Immature natural killer cell (primary cell): Measurements from ENCODE around the gene KCNS3. TPM values are rescaled to one million over a fixed set of nuclear protein-coding genes. Genes with fewer than 3 reads are reported as not detected.

Source experiments
- DNase-seq, 3 donors: peaks; one replicate each; pipeline ENCODE4 v3.0.0; 2022; ENCODE audit warnings: mixed read lengths in 1 of 3
- H3K27ac Mint-ChIP-seq, 6 donors: one replicate each; pipeline ENCODE4 v1.8.0; 2020; ENCODE audit warnings: mixed read lengths in 6 of 6, mild to moderate bottlenecking in 5 of 6, inconsistent platforms in 4 of 6, moderate library complexity in 3 of 6
- H3K27me3 Mint-ChIP-seq, 3 donors: one replicate each; pipeline ENCODE4 v1.8.0; 2020 to 2021; ENCODE audit warnings: low read depth in 3 of 3, mild to moderate bottlenecking in 3 of 3, mixed read lengths in 3 of 3, moderate library complexity in 3 of 3, inconsistent platforms in 1 of 3
- H3K36me3 Mint-ChIP-seq, 3 donors: one replicate each; pipeline ENCODE4 v1.8.0; 2020; ENCODE audit warnings: mixed read lengths in 3 of 3, inconsistent platforms in 2 of 3, mild to moderate bottlenecking in 2 of 3
- H3K4me1 Mint-ChIP-seq, 2 donors: one replicate each; pipeline ENCODE4 v1.8.0; 2020; ENCODE audit warnings: inconsistent platforms in 2 of 2, mild to moderate bottlenecking in 2 of 2, mixed read lengths in 2 of 2, moderate library complexity in 1 of 2
- H3K4me3 Mint-ChIP-seq, 5 donors: one replicate each; pipeline ENCODE4 v1.8.0; 2020; ENCODE audit warnings: mild to moderate bottlenecking in 5 of 5, mixed read lengths in 5 of 5, inconsistent platforms in 3 of 5, moderate library complexity in 3 of 5
- H3K9me3 Mint-ChIP-seq, 6 donors: one replicate each; pipeline ENCODE4 v1.8.0; 2020; ENCODE audit warnings: mild to moderate bottlenecking in 6 of 6, mixed read lengths in 6 of 6, inconsistent platforms in 4 of 6, moderate library complexity in 3 of 6
- polyA plus RNA-seq, 3 donors: library from polyadenylated mRNA; unstranded; fragments of 300-500 nt; fragmentation: Illumina TruSeq; gene quantifications; one replicate each; pipeline ENCODE4 v1.2.3, GENCODE V29; 2021

Gene KCNS3
- not detected for polyA plus RNA-seq

GRCh38 chr2:17878281-17879136 lies at the start of gene KCNS3:
Gene KCNS3 (plus strand): TSS chr2:17878667. CDS start chr2:17931009, 52,342 bp downstream.
- H3K4me1 Mint-ChIP-seq: peaks cover 13 to 20% of the 10 kb centered on the region in 2 donors
- H3K4me3 Mint-ChIP-seq: peak within 1 kb of the TSS; percentile 61 to 83 (median 75)
- H3K27ac Mint-ChIP-seq: no peak within 1 kb of the TSS
- H3K9me3 Mint-ChIP-seq: peaks cover 0 to 7% (median under 1%) of the 10 kb centered on the region in 6 donors
- no peak for DNase-seq
- H3K36me3 Mint-ChIP-seq: peaks cover 0 to 3% (median 0%) of the 10 kb centered on the region in 3 donors
- H3K27me3 Mint-ChIP-seq: peaks cover 17 to 19% (median 17%) of the 10 kb centered on the region in 3 donors

DNA sequence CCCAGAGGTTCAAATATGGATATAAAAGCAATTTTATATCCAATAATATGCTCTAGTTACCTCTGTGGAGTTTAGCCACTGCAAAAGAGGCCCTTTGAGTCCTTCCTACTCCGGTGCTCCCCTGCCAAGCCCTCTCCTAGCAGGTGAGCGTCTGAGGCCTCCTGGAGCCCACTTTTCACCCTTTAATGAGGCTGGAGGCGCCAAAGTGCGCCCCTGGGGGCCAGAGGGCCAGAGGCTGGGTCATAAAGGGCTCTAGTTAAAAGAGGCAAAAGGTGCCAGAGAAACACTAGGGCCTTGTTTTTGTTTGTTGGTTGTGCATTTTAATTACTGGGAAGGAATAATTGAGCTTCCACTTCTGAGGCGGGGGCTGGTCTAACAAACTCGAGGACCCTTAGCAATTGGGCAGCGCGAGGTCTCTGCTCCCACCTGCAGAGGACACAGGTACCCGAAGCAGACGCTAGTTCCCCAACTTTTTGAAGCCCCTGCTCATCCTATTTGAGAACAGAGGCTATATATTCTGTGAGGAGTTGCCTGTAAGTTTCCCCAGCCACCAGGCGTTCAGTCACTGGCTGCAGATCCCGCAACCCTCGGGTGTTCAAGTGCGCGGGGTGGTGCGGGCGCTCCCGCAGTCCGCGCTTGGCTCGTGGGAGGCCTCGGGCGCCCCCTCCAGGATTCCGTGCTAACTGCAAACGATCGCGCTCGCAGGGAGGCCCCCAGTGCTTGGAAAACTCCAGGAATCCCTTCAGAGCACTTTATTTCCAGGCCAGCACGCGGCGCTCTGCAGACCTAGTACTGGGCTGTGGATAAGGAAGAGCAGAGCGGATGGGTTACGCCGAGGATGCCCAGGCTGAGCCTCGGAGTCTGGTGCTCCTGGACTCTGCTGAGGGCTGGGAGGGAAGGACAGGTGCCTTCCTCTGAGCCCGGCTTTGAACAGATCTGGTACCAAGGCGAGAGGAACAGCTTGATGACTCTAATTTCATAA lies 48.1 kb upstream of the KCNS3 start:
- no peak for DNase-seq
- Mint-ChIP-seq H3K27me3 (peaks cover 4 to 26% (median 4%) of the 10 kb centered on the region in 3 donors), H3K36me3 (no peaks in the 10 kb centered on the region), H3K27ac (no peak overlapping the region), H3K9me3 (peaks cover 0 to 2% (median 0%) of the 10 kb centered on the region in 6 donors), H3K4me1 (peaks cover 0 to 6% of the 10 kb centered on the region in 2 donors), H3K4me3 (no peak overlapping the region)

- no peak for DNase-seq
- Mint-ChIP-seq H3K36me3 (no peaks in the 10 kb centered on the region), H3K4me1 (peaks cover 0 to 4% of the 10 kb centered on the region in 2 donors), H3K4me3 (no peak overlapping the region), H3K27ac (no peak overlapping the region), H3K9me3 (peaks cover 0 to 3% (median 0%) of the 10 kb centered on the region in 6 donors), H3K27me3 (peaks cover 4 to 14% (median 8%) of the 10 kb centered on the region in 3 donors)
These were observed 43.0 kb upstream of the KCNS3 start for GRCh38 chr2:17835516-17835915.

DNA sequence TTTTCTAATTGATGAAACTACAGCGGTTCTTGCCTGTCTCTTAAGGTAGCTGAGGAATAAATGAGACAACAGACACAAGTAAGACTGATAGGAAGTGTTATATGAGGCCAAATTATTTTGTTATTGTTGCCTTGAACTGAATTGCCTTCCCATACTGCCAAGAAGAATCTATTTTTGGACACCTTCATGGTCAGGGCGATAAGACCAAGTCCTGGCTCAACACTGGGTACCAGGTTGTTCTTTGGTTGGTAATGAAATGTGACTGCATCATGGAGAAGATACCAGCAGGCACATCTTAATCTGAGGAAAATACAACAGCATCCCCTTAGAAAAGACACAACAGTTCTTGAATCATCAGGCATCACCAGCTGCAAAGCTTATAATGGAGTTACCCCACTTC lies 38.5 kb upstream of the KCNS3 start:
- Mint-ChIP-seq H3K27me3 (peaks cover 0 to 7% (median 5%) of the 10 kb centered on the region in 3 donors), H3K27ac (no peak overlapping the region)

DNA sequence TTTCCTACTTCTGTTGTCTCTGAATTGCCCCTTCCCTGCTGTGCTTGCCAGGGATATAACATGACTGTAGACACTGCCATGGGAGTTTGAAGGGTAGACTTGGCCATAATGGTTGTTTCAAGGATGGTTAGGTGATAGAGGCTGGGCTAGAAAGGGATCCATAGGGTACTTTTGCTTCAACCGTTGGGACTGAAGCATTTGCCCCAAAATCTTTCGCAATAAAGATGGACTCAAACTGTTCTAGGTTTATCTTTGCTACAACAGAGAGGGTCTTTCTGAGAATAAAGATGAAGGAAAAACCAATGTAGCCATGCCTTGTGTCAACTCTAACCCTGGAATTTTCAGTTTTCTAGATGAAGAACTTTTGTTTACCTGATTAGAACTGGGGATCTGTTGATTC lies 35.0 kb upstream of the KCNS3 start:
- H3K36me3 Mint-ChIP-seq: no peaks in the 10 kb centered on the region
- H3K27me3 Mint-ChIP-seq: peaks cover 0 to 5% (median 2%) of the 10 kb centered on the region in 3 donors

More for the DNA sequence above, 38.5 kb upstream of the KCNS3 start:
- Mint-ChIP-seq H3K4me1 (no peaks in the 10 kb centered on the region), H3K4me3 (no peak overlapping the region), H3K9me3 (peaks cover 0 to 3% (median 0%) of the 10 kb centered on the region in 6 donors), H3K36me3 (no peaks in the 10 kb centered on the region)
- no peak for DNase-seq

DNA sequence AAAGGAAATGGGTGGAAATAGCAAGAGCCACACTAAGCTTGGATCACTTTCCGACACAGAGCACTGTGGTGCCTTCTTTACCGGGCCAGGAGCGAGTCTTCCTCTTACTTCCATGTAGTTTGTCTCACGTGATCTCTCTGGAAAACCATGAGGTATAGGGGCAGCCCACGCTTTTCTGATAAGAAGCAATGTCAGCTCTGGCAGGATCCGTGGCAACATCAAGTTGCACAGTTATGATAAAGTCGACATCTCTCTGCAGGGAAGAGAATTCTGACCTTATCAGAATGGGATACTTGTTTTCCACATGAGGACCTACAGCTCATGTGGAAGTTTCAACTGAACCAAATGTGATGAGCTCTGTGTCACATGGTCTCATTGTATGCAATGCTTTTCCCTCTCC lies 32.7 kb upstream of the KCNS3 start:
- no peaks in the 10 kb centered on the region for H3K36me3 Mint-ChIP-seq
- H3K9me3 Mint-ChIP-seq: no peaks in the 10 kb centered on the region
- peaks cover 0 to 4% (median 2%) of the 10 kb centered on the region in 3 donors for H3K27me3 Mint-ChIP-seq
- H3K4me1 Mint-ChIP-seq: no peaks in the 10 kb centered on the region
- no peak overlapping the region for H3K4me3 Mint-ChIP-seq
- H3K27ac Mint-ChIP-seq: no peak overlapping the region
- DNase-seq: no peak

More for the DNA sequence above, 35.0 kb upstream of the KCNS3 start:
- no peak overlapping the region for H3K27ac Mint-ChIP-seq
- H3K4me3 Mint-ChIP-seq: no peak overlapping the region
- no peaks in the 10 kb centered on the region for H3K9me3 Mint-ChIP-seq
- H3K4me1 Mint-ChIP-seq: no peaks in the 10 kb centered on the region
- no peak for DNase-seq

DNA sequence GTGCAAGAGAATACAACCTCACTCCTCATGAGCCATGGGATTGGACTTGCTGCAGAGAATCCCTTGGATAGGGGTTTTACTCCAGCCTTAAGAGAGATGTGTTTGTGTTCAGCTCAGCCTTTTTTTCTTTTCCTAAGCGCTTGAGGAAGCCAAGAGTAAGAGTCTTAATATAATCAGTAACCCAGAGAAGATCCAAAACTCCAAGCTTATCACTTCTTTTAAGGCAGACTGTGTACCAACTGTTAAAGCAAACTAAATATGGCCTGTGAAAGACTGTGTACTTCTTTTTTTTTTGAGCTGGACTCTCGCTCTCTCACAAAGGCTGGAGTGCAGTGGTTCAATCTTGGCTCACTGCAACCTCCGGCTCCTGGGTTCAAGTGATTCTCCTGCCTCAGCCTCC lies 31.8 kb upstream of the KCNS3 start:
- Mint-ChIP-seq H3K27me3 (peaks cover 0 to 4% (median 4%) of the 10 kb centered on the region in 3 donors), H3K36me3 (no peaks in the 10 kb centered on the region)

DNA sequence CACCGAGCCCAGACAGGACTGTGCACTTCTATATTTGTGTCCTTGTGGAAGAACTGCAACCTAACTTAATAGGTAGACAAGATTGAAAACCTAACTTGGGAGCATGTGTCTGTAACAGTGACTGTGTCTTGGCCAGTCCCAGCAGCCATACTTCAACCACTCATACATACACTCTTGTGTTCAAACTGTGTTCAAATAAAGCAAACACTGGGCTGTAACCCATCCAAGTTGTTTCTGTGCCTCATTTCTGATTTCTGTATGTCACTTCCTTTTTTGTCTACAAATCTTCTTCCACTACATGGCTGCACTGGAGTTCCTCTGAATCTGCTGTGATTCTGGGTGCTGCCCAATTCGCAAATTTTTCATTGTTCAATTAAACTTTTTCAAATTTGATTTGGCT lies 31.2 kb upstream of the KCNS3 start:
- Mint-ChIP-seq H3K4me1 (no peaks in the 10 kb centered on the region), H3K4me3 (no peak overlapping the region), H3K9me3 (peaks cover 0 to 2% (median 0%) of the 10 kb centered on the region in 6 donors), H3K36me3 (no peaks in the 10 kb centered on the region), H3K27ac (no peak overlapping the region), H3K27me3 (peaks cover 0 to 4% (median 3%) of the 10 kb centered on the region in 3 donors)
- no peak for DNase-seq

More for the DNA sequence above, 31.8 kb upstream of the KCNS3 start:
- DNase-seq: no peak
- H3K9me3 Mint-ChIP-seq: no peaks in the 10 kb centered on the region
- H3K27ac Mint-ChIP-seq: no peak overlapping the region
- H3K4me1 Mint-ChIP-seq: no peaks in the 10 kb centered on the region
- H3K4me3 Mint-ChIP-seq: no peak overlapping the region

DNA sequence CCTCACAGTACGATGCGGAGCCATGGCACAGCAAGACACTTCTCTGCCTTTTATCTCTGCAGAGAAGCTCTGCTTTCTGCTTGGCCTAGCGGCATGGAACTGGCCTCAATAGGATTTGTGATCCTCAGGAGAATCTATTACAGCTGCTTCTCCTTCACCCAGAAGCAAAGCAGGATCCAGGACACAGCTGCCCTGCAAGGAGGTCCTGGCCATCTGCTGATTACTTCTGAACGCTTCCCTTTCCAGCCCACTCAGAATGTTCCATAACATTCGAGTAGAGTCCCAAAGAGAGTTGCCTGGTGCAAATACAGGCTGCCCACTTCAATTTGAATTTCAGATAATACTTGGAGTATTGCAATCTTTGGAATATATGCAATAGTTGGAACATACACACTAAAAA lies 29.2 kb upstream of the KCNS3 start:
- no peak overlapping the region for H3K27ac Mint-ChIP-seq
- H3K9me3 Mint-ChIP-seq: peaks cover 0 to 2% (median 0%) of the 10 kb centered on the region in 6 donors
- H3K36me3 Mint-ChIP-seq: no peaks in the 10 kb centered on the region
- H3K4me3 Mint-ChIP-seq: no peak overlapping the region
- no peaks in the 10 kb centered on the region for H3K4me1 Mint-ChIP-seq
- DNase-seq: no peak
- peaks cover 0 to 5% (median 3%) of the 10 kb centered on the region in 3 donors for H3K27me3 Mint-ChIP-seq

DNA sequence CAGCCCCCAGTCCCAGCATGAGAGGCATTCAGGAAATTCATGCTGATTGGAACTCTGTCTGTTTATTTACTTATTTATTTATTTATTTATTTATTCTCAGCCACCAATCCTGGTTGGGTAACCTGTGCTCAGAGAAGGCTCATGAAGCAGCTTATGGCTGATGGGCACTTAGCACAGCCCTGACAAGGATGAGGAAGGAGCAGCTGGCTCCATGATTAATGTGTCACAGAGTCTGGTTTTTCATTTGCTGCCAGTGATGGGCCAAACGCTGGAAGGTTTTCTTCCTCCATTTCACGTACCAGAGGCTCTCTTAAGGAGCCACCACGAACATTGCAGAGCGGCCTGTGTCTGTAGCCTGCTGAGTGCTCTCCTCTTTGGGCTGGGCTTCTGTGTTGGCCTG lies 28.3 kb upstream of the KCNS3 start:
- peaks cover 0 to 2% (median 0%) of the 10 kb centered on the region in 6 donors for H3K9me3 Mint-ChIP-seq
- no peak overlapping the region for H3K27ac Mint-ChIP-seq
- H3K4me1 Mint-ChIP-seq: no peaks in the 10 kb centered on the region
- H3K27me3 Mint-ChIP-seq: peaks cover 0 to 7% (median 3%) of the 10 kb centered on the region in 3 donors
- H3K36me3 Mint-ChIP-seq: no peaks in the 10 kb centered on the region
- no peak for DNase-seq
- H3K4me3 Mint-ChIP-seq: no peak overlapping the region

DNA sequence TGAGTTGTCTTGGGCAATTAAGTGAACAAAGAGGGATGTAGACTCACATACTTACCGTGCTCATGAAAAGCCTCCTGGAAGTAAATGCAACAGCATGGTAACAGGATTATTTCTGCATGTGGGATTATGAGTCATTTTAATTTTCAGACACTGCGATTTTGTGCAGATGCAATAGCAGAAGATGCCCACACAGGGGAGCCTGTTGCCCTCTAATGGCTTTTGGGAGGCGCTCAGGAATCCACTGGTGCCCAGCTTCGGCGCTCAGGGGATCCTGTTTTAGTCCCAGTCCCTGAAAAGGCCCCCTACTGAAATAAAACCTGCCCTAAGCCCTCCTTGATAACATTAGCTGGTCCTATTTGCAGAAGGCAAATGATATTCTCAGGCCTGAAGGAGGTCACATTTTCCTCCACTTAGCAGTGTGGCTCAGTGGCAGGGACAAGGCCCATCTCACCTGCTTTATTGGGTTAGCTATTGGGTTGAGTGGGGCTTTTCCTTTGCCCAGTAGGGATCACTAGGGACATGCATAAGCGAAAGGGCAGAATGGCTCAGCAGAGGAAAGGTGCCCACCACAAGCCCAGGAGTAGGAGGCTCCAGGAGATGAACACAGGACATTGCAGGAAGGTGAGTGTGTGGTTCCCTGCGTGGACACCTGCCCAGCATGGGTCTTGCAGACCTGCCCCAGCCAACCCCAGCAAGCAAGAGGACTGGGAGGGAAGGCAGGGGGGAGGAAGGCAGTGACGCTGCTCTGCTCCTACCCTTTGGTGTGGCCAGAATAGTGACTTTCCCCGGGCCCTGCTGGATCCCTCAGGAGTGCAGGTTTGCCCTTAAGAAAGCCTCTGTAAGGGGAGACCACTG lies 26.5 kb upstream of the KCNS3 start:
- Mint-ChIP-seq H3K4me3 (no peak overlapping the region), H3K27me3 (peaks cover 0 to 11% (median 3%) of the 10 kb centered on the region in 3 donors)
- DNase-seq: no peak

DNA sequence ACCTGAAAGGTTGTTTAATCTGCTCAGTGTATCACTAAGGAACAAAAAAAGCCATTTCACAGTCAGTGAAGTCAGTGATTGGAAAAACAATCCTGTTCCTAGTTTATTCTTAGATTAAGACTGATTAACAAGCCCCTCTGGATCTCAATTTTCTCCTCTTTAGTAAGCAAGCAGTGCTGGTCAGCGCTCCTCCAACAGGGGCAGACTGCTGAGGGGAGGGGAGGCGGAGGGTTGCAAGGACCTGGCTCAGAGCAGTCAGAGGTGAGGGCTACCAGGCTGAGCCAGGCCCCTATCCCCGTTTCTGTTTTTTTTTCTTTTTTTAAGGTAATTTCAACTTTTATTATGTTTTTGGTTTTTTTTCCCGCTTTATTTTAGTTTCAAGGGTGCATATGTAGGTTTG lies 24.7 kb upstream of the KCNS3 start:
- Mint-ChIP-seq H3K4me3 (no peak overlapping the region), H3K27ac (no peak overlapping the region), H3K4me1 (no peaks in the 10 kb centered on the region), H3K9me3 (peaks cover 0 to 6% (median 0%) of the 10 kb centered on the region in 6 donors), H3K36me3 (no peaks in the 10 kb centered on the region), H3K27me3 (peaks cover 0 to 16% (median 1%) of the 10 kb centered on the region in 3 donors)
- DNase-seq: no peak

More for the DNA sequence above, 26.5 kb upstream of the KCNS3 start:
- Mint-ChIP-seq H3K27ac (no peak overlapping the region), H3K4me1 (no peaks in the 10 kb centered on the region), H3K9me3 (peaks cover 0 to 3% (median 0%) of the 10 kb centered on the region in 6 donors), H3K36me3 (no peaks in the 10 kb centered on the region)

DNA sequence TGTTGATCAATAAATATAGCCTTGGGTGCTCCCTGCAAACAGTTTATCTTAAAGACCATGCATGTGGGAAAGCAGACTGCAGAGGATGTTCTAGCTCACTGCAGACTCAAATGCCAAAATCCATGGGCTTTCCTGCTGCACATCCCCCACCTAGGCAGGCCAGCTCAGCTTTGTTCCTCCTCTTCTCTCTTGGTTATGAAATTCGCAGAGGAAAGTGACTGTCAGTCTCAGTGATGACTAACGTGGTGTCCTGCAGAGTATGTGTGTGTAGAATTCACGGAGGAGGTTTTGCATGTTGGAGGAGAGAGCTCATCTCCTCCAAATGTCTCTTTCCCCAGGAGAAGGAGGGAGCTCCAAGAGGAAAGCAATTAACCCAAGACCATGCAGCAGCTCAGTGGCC lies 21.4 kb upstream of the KCNS3 start:
- Mint-ChIP-seq H3K27me3 (peaks cover 0 to 16% (median 3%) of the 10 kb centered on the region in 3 donors), H3K4me1 (no peaks in the 10 kb centered on the region), H3K27ac (no peak overlapping the region), H3K36me3 (no peaks in the 10 kb centered on the region), H3K4me3 (no peak overlapping the region), H3K9me3 (peaks cover 0 to 7% (median 0%) of the 10 kb centered on the region in 6 donors)
- no peak for DNase-seq
